GM19099 (cell line): ENCODE data around the gene PKD1L1.

Experiments used
- POLR2A ChIP-seq: IDR thresholded peaks from 3 replicates; pipeline ENCODE4 v1.6.1; 2011; ENCODE audit warnings: low read depth; ENCODE audit not compliant: insufficient read length; ENCODE audit errors: extremely low read depth

The PKD1L1 gene

DNA sequence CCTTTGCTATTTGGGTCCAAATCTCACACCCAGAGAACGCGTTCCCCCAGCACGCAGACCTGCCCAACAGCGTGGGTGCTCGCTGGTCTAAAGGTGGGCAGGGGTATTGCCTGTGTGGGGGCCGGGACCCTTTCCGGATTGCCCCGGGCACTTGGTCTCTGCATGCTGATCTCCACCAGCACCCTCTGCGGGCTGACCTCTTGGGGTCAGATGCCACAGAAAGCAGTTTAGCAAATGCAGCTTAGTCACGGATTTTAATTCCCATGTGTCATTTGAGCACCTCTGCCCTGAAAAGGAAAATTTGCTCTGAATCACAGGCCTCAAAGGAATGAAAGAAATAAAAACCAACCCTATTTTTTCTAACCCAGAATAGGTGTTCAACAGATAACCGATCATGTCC is 46.7 kb downstream of the PKD1L1 start:
- no peak for TF ChIP-seq POLR2A

DNA sequence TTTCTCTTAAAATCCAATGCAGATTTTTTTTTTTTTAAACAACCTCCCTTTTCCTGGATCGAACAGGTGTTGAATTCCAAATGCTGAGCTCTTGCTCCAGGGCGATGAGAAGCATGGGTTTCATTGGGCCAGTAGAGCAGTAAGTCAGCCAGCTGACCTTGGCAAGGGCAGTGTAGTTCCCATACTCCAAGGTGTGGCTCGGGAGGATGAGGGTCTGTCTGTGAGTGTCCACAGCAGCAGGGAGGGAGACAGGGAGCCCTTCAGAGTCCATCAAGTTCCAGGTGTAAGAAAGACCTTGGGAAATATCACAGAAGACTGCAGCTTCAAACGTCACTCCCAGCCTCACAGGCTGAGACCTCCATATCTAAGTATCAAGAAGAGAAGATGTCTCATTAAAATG is 50.4 kb downstream of the PKD1L1 start:
- no peak for TF ChIP-seq POLR2A

DNA sequence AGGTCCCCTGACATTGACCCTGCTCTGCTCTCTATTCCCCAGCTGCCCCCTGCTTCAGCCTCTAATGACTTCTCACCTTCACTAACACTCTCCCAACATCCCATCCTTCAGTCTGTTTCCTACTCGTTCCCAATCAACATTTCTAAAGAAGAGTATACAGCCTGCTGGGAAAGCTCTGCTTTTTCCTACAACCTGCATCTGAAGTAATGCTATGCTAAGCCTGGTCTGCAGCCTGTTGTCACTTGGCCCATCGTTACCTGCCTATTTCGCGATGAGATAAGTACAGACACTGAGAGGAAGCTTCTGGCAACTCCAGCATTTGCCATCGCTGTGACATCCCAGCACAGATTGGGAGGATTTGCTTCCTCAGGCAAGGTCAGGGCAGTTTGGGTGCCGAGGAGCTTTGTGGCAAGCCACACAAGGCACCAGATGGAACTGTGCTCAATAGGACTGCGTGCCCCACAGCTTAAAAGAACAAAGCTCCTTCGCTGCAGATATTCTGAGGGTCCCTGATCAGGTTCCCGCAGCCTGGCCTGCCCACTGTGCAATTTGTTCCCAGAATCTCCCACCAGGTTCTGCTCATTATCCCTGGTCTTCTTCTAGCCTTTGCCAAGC is 51.4 kb downstream of the PKD1L1 start:
- TF ChIP-seq POLR2A: no peak

DNA sequence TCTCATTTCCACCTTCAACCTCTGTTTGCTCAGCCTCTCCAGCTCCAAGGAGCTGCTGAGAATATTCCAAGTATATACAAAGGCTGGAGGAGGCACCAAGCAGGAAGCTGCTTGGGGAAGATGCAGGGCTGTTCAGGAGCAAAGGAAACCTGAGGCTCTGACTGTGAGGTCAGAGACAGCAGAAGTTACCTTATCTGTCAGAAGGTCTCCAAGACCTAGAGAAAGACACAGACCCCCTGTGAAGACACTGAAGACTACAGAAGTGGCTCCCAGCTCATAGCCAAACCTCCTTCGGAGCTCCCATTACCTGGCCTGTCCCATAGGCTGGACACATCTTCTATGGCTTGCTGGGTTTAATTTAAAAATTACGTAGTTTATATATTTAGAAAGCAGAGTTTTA is 53.2 kb downstream of the PKD1L1 start:
- no peak for TF ChIP-seq POLR2A

DNA sequence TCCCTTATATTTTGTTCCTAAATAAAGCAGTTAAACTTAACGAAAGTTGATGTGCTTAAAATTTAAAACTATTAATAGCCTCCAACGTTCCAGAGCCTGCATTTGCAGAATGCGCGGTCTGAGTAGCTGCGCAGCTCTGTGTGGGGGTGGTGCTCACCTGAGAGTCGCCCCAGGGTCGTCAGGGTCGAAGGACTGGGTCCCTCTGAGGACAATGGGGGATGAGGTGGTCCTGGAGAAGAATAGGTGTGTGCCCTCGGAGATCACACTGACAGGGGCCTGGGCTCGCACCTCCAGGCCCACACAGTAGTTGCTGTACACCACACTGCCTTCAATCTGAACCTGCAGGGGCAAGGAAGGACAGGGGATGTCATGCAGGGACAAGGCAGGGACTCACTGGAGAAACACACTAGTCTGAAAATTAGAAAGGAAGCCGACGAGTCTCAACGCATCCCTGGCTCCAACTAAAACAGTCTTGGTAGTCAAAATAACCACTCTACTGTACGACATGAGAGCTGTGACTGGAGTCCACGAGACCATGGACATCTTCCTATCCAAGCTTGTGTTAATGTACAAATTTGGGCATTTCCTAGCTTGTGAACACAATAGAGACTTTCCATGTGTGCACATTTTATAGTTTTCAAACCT is 54.4 kb downstream of the PKD1L1 start:
- no peak for TF ChIP-seq POLR2A

DNA sequence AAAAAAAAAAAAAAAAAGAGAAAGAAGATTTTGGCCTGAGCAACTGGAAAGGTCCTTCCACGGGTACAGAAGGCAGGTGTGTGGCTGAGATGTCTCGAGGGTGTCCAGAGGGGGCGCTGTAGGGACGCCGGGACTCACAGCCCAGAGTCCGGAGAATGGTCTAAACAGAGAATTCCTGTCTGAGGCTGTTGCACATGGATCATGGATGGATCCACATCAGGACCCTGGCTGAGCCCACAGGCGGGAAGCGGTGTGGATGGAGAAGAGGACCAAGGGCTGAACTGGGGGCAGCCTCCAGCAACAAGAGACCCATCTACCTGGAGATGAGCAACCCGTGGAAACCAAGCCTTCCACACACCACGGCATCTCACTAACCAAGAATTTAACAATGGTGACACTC is 55.0 kb downstream of the PKD1L1 start:
- no peak for TF ChIP-seq POLR2A

DNA sequence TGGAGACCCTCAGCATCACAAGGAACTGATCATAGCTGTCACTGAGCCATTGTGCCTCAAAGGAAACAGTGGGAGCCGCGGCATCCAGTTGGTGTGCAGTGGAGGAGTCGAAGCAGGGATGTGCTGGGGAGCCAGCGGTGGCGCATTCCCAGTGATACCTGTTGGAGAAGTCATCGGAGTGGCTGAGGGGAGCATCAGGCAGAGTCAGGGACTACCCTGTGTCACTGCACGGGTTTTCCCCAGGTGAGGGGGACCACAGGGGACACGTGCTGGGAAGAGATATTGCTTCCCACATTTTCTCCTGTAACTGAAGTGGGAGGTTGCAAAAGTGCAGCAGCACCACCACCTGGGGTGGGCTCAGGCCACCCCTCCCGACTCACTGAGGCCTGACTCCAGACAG is 57.7 kb downstream of the PKD1L1 start:
- TF ChIP-seq POLR2A: no peak

DNA sequence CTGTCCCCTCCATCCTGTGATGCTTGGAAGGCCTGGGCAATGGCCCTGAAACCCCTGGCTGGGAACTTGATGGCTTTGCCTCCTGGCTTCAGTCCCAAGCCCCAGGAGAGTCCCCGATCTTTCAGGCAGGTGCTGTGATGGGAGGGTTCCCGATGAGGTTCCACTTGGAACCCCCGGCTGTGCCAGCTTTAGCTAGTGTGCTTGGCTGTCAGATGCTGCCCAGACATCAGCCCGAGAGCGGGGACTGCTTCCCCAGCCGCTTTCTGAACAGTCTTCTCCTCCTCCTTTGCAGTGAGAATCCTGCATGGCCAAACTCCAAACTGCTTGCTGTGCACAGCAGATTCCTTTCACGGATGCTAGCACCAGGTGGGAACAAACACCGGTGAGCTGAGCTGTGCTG is 58.1 kb downstream of the PKD1L1 start:
- TF ChIP-seq POLR2A: no peak

DNA sequence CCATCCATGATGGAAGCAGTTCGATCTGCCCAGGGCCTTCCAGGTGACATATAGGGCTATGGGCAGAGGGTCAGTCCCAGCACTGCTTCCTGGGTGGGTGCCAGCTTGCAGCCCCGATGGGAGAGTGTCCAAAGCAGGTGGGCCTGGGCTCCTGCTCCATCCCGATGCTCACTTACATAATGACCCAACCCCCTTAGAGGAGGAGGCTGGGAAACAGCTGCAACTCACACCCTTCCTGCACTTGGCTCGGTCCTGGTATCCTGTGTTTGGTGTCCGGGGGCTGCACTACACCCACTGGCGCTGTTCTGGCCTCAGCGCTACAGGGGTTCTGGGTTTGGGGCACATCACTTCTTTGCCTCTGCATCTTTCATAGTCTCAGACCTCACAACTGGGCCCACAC is 58.5 kb downstream of the PKD1L1 start:
- no peak for TF ChIP-seq POLR2A

DNA sequence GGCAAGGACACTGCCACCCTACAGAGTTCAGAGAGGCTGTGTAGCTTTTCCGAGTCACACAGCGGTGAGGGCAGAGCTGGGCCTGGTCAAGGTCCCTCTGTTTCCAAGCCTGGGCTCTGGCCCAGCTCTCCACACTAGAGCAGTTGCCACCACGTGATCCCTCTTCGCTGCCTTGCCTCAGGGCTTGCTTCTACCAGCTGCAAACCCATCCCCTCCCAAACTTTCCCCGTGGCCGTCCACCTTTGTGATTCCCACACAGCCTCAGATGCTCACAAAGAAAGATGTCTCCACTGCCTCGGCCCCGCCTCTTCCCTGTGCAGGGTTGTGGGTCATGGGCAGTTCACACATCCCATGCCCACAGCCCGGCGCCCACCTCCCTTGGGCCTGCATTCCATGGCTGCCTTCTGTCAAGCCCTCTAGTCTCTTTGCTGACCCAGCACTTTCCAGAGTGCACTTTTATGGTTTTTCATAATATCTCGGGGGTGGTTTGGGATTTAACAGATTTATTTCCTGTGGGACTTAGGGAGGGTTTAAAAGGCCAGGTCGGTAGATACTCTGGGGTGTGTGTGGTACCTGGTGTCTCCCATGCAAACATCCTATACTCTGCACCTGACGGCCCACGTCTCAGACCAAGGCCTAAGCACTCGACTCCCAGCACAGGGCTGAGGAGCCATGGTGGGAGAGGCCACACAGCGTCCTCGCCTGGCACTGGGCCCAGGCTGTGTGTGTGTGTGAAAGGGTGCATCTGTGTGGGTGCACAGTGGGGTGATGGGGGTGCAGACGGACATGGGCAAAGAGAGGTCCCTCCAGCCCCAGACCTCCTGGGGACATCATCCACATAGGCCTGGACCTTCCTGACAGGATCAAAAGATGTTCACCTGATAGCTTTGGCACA is 59.6 kb downstream of the PKD1L1 start:
- no peak for TF ChIP-seq POLR2A

DNA sequence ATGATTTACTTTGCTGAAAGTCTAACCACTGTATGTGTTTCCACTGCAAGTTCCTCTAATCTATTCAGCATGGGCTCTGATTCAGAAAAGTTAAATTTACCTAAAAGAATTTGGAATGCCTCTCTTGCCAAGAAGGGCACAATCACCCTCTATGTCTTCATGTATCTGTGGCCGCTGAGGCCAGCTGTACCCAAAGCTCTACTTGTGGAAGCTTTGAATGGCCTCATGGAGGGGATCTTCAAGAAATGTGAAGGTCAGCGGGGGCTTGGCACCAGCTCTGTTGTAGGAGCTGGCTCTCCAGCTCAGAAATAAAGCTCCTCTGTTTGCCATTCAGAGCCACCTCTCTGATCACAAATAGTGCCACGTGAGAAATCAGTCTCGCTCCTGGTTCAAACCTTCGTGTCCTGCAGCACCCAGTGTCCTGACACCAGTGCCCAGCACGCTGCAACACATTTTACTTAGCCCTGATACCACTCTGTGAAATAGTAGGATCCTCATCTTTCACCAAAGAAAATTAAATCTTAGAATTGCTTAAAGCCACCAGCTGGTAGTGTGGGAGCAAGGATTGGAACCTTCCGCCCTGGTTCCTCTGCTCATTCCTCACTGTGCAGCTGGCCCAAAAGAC is 61.1 kb downstream of the PKD1L1 start:
- TF ChIP-seq POLR2A: no peak

DNA sequence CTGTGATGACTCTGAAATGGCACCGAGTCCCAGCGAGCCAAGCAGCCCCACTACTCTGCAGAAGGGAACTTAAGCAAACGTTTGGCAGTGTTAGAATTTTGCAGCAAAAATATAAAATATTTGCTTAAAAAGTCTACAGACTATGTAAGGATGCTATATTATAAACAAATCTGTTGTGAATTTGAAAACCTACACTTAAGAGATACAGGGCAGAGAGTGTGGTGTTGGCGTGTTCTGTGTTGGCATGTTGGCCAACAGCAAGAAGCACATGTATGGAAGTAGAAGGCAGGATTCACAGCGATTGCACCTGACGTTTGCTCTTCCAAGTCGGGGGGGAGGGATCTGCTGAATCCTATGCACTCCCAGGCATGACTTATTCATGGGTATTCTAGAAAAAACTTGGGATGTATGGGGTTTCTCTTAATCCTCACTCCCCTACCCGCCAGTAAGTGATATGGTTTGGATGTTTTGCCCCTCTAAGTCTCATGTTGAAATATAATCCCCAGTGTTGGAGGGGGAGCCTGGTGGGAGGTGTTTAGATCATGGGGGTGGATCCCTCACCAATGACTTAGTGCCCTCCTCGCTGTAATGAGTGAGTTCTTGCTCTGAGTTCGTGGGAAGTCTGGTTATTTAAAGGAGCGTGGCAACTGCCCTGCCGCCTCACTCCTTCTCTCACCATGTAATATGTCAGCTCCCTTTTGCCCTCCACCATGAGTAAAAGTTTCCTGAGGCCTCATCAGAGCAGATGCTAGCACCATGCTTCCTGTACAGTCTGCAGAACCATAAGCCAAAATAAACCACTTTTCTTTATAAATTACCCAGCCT is 62.1 kb downstream of the PKD1L1 start:
- no peak for TF ChIP-seq POLR2A

DNA sequence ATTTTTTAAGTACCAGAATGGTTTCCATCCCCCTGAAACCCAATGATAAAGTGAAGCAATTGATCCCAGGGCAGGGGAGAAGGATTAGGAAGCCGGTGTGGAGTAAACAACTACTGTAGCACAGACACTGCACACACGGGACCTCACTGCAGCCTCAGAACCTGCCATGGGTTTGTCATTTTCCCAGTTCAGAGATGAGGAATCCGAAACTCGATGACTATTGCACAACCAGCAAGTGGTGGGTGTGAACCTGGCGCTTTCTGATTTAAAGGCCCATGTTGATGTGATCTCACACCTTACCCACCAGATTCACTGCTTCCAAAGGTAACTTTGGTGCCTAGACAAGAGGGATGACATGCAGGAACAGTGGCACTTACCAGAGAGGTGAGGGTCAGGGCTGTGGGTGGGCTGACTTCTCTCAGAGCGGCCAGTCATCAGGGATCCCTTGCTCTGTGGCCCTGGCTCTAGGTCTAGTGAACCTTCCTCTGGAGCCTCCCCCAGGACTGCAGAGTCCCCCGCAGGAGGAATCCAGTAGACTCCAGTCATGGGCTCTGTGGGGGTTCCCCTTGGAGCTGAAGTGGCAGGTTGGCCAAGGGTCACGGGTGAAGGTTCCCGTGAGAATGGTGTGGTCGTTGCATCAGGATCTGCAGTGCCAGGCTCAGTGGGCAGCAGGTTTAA is 62.8 kb downstream of the PKD1L1 start:
- no peak for TF ChIP-seq POLR2A

DNA sequence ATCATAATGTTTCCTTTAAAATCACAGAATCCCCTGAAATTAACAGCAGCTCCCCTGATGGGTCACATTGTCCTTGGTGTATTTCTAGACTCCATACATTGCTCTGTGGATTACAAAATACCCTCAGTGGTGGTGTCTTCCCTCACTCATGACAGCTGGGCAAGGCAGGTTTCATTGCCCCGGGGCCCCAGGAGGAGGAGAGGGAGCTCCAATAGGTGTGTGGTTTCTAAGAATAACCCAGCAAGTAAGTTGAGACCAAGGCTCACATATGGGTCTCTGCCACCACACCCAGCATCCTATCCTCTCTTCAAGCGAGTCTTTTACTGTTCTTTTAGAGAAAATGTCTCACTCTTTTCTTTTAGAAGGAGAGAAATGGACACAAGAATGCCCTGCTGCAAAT is 63.6 kb downstream of the PKD1L1 start:
- TF ChIP-seq POLR2A: no peak

DNA sequence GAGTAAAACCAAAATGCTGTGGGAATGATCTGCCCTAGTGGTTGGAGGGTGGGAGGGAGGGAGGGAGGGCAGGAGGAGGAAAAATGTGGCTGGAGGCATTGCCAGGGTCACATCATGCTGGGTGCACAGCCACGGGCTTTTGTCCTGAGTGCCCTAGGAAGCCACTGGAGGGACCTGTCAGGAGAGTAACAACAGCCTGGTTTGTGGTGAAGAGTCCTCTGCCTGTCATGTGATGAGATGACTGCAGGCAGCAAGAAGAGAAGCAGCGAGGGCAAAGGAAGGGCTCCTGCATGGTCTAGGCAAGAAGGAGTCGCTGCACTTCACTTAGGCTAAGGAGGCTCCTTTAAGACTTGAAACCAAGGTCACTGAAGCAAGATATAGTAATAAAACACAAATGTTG is 65.6 kb downstream of the PKD1L1 start:
- TF ChIP-seq POLR2A: no peak

DNA sequence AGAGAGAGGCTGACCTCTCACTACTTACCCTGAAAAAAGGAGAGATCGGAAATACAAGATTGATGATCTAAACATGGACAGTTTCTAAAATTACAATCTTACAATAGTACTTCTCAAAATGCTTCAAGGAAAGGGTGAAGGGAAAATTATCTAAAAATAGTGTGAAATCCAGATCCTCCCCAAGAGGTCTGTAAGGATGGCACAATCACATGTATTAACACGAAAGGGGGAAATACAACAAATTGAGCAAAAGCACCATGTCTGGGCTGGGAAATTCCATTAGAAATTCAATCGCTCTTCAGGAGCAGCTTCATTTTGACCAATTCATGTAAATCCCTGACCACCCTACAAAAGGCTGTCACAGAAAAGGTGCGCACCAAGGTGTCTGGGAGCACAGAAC is 67.0 kb downstream of the PKD1L1 start:
- no peak for TF ChIP-seq POLR2A
